ENCODE results near the gene RER1.

- no peak for TF ChIP-seq POLR2A (IDR thresholded peaks at IDR 0.05)
- no peak for TF ChIP-seq CTCF (IDR thresholded peaks at IDR 0.05)
- TF ChIP-seq POLR2AphosphoS5 (IDR thresholded peaks at IDR 0.05): no peak
Measured at GRCh38 chr1:2386636-2387611, 4.7 kb upstream of the RER1 start.
